C4-2B (cell line): Measurements from ENCODE around the gene CTXND1.

ENCODE experiments used
- H3K27ac ChIP-seq: fragments of 450-650 bp; 2 replicates; pipeline ENCODE4 v1.5.1; 2017
- CTCF ChIP-seq: fragments of 450-650 bp; conservative IDR thresholded peaks from 2 replicates; pipeline ENCODE4 v1.5.1; 2017; ENCODE audit warnings: mild to moderate bottlenecking
- ZFX ChIP-seq: fragments of 450-650 bp; IDR thresholded peaks from 2 replicates; pipeline ENCODE4 v1.6.1; 2017

Gene CTXND1

GRCh38 chr15:80201256-80202015 lies 50.6 kb downstream of the CTXND1 start:
- TF ChIP-seq CTCF (no peak), ZFX (no peak)
- H3K27ac ChIP-seq = no peak overlapping the region

- TF ChIP-seq CTCF (no peak), ZFX (no peak)
- H3K27ac ChIP-seq = no peak overlapping the region
Observed at GRCh38 chr15:80199869-80200268, 52.1 kb downstream of the CTXND1 start.

GRCh38 chr15:80199366-80199765 lies 52.6 kb downstream of the CTXND1 start:
- no peak overlapping the region for H3K27ac ChIP-seq

GRCh38 chr15:80194914-80195313 lies 57.1 kb downstream of the CTXND1 start:
- H3K27ac ChIP-seq = no peak overlapping the region
- no peak for TF ChIP-seq CTCF
- no peak for TF ChIP-seq ZFX

More at GRCh38 chr15:80199366-80199765, 52.6 kb downstream of the CTXND1 start:
- no peak for TF ChIP-seq CTCF
- no peak for TF ChIP-seq ZFX

- no peak for TF ChIP-seq ZFX
- no peak for TF ChIP-seq CTCF
Observed at GRCh38 chr15:80194186-80194585, 57.8 kb downstream of the CTXND1 start.

GRCh38 chr15:80191897-80192595 lies 60.0 kb downstream of the CTXND1 start:
- TF ChIP-seq ZFX (no peak), CTCF (no peak)
- no peak overlapping the region for H3K27ac ChIP-seq

More at GRCh38 chr15:80194186-80194585, 57.8 kb downstream of the CTXND1 start:
- H3K27ac ChIP-seq = no peak overlapping the region

- TF ChIP-seq CTCF (no peak), ZFX (no peak)
Observed at GRCh38 chr15:80191198-80191597, 60.8 kb downstream of the CTXND1 start.

More at GRCh38 chr15:80191198-80191597, 60.8 kb downstream of the CTXND1 start:
- H3K27ac ChIP-seq = no peak overlapping the region
